HG03378 (cell line): ENCODE measurements around the gene FXYD2.

Experiments used
- ATAC-seq: cut with Tn5 transposase; IDR thresholded peaks from one replicate; pipeline ENCODE4 v1.9.1; 2021; ENCODE audit warnings: mild to moderate bottlenecking, moderate library complexity; ENCODE audit not compliant: unreplicated experiment

The FXYD2 gene

DNA sequence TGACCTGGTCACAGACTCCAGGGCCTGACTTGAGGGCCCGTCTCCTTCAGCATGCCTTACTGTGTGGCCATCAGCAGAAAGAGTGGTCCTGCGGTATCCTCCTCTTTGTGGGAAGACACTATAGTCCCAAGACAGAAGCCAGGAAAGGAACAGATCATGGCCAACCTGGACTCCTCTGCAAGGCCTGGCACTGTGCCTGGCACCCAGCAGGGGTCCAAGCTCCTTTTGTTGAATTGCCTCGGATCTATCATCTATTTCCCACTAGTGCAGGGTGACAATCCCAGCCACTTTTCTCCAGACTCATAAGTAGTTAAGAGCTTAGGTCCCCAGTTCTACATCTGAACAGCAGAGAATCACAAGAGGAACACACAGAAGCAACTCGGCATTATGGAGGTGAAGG lies 54.5 kb downstream of the FXYD2 start:
- ATAC-seq: no peak
